Uterus (tissue), 2 donors: ENCODE measurements around the gene KCNJ4.

Source experiments
- CTCF ChIP-seq, 4 experiments: fragments of 200-600 bp in 2 of 4; fragments of 450-650 bp in 2 of 4; sonication (generic) in 2 of 4; IDR thresholded peaks; one replicate each; pipeline ENCODE4 v1.5.1; 2016 to 2019; ENCODE audit warnings: antibody characterized with exemption in 4 of 4, mild to moderate bottlenecking in 2 of 4, moderate library complexity in 1 of 4
- POLR2A ChIP-seq, 2 donors: fragments of 450-650 bp; IDR thresholded peaks; one replicate each; pipeline ENCODE4 v1.6.1; 2016; ENCODE audit warnings: antibody characterized with exemption in 2 of 2, mild to moderate bottlenecking in 1 of 2, moderate library complexity in 1 of 2

GRCh38 chr22:38461057-38461413, 6.0 kb upstream of the KCNJ4 start:
- no peak for TF ChIP-seq POLR2A (IDR thresholded peaks at IDR 0.05)
- no peak for TF ChIP-seq CTCF (IDR thresholded peaks at IDR 0.05)
